ENCODE results near the gene WNT16.

DNA sequence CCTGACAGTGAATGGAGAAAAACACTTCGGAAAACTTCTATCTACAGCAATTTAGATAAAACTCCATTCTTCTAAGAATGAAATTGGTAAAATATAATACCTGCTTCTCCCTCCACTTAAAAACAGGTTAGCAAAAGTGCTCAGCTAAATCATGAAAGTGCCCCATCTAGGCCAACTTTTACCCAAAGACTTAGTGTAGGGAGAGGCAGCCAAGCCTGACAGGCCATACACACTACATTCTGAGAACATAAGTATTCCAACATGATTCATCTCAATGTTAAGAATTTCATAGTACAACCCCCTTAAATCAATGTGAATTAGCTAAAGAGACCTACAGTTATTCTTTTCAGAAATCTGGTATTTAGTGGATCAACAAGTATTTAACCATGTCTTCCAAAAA, 60.1 kb downstream of the WNT16 start:
- TF ChIP-seq, protein P1, sequence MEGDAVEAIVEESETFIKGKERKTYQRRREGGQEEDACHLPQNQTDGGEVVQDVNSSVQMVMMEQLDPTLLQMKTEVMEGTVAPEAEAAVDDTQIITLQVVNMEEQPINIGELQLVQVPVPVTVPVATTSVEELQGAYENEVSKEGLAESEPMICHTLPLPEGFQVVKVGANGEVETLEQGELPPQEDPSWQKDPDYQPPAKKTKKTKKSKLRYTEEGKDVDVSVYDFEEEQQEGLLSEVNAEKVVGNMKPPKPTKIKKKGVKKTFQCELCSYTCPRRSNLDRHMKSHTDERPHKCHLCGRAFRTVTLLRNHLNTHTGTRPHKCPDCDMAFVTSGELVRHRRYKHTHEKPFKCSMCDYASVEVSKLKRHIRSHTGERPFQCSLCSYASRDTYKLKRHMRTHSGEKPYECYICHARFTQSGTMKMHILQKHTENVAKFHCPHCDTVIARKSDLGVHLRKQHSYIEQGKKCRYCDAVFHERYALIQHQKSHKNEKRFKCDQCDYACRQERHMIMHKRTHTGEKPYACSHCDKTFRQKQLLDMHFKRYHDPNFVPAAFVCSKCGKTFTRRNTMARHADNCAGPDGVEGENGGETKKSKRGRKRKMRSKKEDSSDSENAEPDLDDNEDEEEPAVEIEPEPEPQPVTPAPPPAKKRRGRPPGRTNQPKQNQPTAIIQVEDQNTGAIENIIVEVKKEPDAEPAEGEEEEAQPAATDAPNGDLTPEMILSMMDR (IDR thresholded peaks at IDR 0.05), result no peak
- no peak for TF ChIP-seq POLR2A (IDR thresholded peaks at IDR 0.05)

Measured in thyroid gland (tissue), 4 donors.